Testis (tissue), 2 donors: Measurements from ENCODE around the gene PMEPA1.

Source experiments
- POLR2A ChIP-seq: fragments of 450-650 bp; IDR thresholded peaks from one replicate; pipeline ENCODE4 v1.6.1; 2017; ENCODE audit warnings: antibody characterized with exemption, mild to moderate bottlenecking, moderate library complexity
- TF ChIP-seq, protein P1 (sequence below), 3 experiments: fragments of 450-650 bp in 2 of 3; fragments of 200-600 bp in 1 of 3; sonication (generic) in 1 of 3; IDR thresholded peaks; one replicate each; pipeline ENCODE4 v1.5.1; 2016 to 2019; ENCODE audit warnings: antibody characterized with exemption in 3 of 3, mild to moderate bottlenecking in 2 of 3, moderate library complexity in 1 of 3

DNA sequence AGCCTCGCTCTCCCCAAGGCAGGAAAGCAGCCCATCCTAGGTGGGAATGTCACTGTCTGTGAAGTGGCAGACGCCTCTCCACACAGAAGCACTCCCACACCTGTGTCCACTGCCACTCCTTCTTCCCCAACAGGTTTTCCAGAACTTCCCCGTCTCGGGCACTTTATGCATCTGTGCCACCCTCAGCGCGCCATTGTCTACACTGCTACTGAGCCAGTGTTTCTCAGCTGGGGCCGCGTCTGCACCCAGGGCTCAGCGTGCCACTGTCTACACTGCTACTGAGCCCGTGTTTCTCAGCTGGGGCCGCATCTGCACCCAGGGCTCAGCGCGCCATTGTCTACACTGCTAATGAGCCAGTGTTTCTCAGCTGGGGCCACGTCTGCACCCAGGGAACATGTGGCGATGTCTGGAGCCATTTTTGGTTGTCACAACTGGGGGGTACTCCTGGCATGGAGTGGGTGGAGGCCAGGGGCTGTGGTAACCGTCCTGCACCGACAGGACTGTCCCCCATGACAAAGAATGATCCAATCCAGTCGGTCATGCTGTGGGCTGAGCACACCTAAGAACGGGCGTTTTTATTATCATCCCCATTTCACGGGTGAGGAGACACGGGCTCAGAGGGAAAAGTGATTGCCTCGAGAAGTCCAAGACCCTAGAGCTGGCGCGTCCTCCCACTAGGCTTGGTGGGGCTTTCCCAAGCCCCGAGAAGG is 47.9 kb downstream of the PMEPA1 start:
- TF ChIP-seq POLR2A, result no peak
- TF ChIP-seq, protein P1, sequence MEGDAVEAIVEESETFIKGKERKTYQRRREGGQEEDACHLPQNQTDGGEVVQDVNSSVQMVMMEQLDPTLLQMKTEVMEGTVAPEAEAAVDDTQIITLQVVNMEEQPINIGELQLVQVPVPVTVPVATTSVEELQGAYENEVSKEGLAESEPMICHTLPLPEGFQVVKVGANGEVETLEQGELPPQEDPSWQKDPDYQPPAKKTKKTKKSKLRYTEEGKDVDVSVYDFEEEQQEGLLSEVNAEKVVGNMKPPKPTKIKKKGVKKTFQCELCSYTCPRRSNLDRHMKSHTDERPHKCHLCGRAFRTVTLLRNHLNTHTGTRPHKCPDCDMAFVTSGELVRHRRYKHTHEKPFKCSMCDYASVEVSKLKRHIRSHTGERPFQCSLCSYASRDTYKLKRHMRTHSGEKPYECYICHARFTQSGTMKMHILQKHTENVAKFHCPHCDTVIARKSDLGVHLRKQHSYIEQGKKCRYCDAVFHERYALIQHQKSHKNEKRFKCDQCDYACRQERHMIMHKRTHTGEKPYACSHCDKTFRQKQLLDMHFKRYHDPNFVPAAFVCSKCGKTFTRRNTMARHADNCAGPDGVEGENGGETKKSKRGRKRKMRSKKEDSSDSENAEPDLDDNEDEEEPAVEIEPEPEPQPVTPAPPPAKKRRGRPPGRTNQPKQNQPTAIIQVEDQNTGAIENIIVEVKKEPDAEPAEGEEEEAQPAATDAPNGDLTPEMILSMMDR (IDR thresholded peaks at IDR 0.05), result no peak
